ENCODE results near the gene SAPCD2.

DNA sequence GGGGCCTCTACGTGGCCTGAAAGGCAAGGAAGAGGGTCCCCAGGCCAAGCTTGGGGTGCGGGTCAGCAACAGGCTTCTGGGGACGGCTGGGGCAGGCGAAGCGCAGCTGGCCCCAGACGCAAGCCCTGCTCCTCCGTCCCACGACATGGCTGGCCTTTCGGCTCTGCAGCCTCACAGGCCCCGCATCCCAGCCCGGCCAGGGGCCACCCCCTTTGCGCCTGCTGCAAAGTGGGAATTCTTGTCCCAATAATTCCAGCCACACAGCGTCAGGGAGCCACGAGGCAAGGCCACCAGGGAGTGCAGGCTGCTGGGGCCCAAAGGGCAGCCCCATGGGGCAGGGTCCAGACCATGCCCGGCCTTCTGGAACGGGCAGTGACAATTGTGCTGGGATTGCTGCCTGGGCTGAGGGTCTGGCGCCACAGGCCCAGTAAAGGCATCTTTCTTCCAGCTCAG is 15.4 kb downstream of the SAPCD2 start:
- TF ChIP-seq GATA3 (IDR thresholded peaks at IDR 0.05; ENCODE audit: low read depth, low read length) (no peak), GATA2 (IDR thresholded peaks at IDR 0.05; ENCODE audit: low read depth, low read length) (no peak)
